ENCODE results near the gene KIAA0513.

The KIAA0513 gene

GRCh38 chr16:84985079-84986065, 42.2 kb upstream of the KIAA0513 start:
- no peak overlapping the region for H3K4me2 ChIP-seq (ENCODE audit: low read depth, low read length, poor library complexity, severe bottlenecking)
- no peaks in the 10 kb centered on the region for H3K9me2 ChIP-seq (replicated peaks; ENCODE audit: low read depth, low read length)
- no peak overlapping the region for H3K4me3 ChIP-seq (ENCODE audit: low read length, poor library complexity, severe bottlenecking)
- no peaks in the 10 kb centered on the region for H4K20me1 ChIP-seq (ENCODE audit: insufficient read depth, low read length, poor library complexity, severe bottlenecking)
- no peak overlapping the region for H2AFZ ChIP-seq (ENCODE audit: low read length)
- H3K27me3 ChIP-seq (ENCODE audit: insufficient read depth, low read length, poor library complexity, severe bottlenecking), result no peaks in the 10 kb centered on the region
- no peaks in the 10 kb centered on the region for H3F3A ChIP-seq (ENCODE audit: low read depth)
- H3K4me1 ChIP-seq (ENCODE audit: insufficient read depth, low read length, poor library complexity, severe bottlenecking), result no peaks in the 10 kb centered on the region
- H3K36me3 ChIP-seq (ENCODE audit: insufficient read depth, low read length), result peaks cover 77% of the 10 kb centered on the region; the same call in 1 of the 2 replicates
- TF ChIP-seq EZH2phosphoT487 (IDR thresholded peaks at IDR 0.05; ENCODE audit: borderline replicate concordance), result no peak
- no peak for TF ChIP-seq CTCF (conservative IDR thresholded peaks at IDR 0.05; ENCODE audit: low read length)
- H3K9ac ChIP-seq (ENCODE audit: low read depth, low read length, poor library complexity, severe bottlenecking), result no peak overlapping the region
- no peaks in the 10 kb centered on the region for H3K9me3 ChIP-seq (ENCODE audit: insufficient read depth, low read depth, low read length)
- no peaks in the 10 kb centered on the region for H3K79me2 ChIP-seq (ENCODE audit: insufficient read depth, low read length)

GRCh38 chr16:84986102-84986501, 41.5 kb upstream of the KIAA0513 start:
- H2AFZ ChIP-seq (ENCODE audit: low read length), result no peak overlapping the region
- H3K27me3 ChIP-seq (ENCODE audit: insufficient read depth, low read length, poor library complexity, severe bottlenecking), result no peaks in the 10 kb centered on the region
- H4K20me1 ChIP-seq (ENCODE audit: insufficient read depth, low read length, poor library complexity, severe bottlenecking), result no peaks in the 10 kb centered on the region
- H3K9me2 ChIP-seq (replicated peaks; ENCODE audit: low read depth, low read length), result no peaks in the 10 kb centered on the region
- H3K9ac ChIP-seq (ENCODE audit: low read depth, low read length, poor library complexity, severe bottlenecking), result no peak overlapping the region
- H3K4me2 ChIP-seq (ENCODE audit: low read depth, low read length, poor library complexity, severe bottlenecking), result no peak overlapping the region
- H3K79me2 ChIP-seq (ENCODE audit: insufficient read depth, low read length), result no peaks in the 10 kb centered on the region
- peaks cover 77% of the 10 kb centered on the region; the same call in 1 of the 2 replicates for H3K36me3 ChIP-seq (ENCODE audit: insufficient read depth, low read length)
- H3K4me1 ChIP-seq (ENCODE audit: insufficient read depth, low read length, poor library complexity, severe bottlenecking), result no peaks in the 10 kb centered on the region
- no peak for TF ChIP-seq CTCF (conservative IDR thresholded peaks at IDR 0.05; ENCODE audit: low read length)
- no peak for TF ChIP-seq EZH2phosphoT487 (IDR thresholded peaks at IDR 0.05; ENCODE audit: borderline replicate concordance)
- H3K4me3 ChIP-seq (ENCODE audit: low read length, poor library complexity, severe bottlenecking), result no peak overlapping the region
- no peaks in the 10 kb centered on the region for H3K9me3 ChIP-seq (ENCODE audit: insufficient read depth, low read depth, low read length)
- H3F3A ChIP-seq (ENCODE audit: low read depth), result no peaks in the 10 kb centered on the region

- no peaks in the 10 kb centered on the region for H3K9me2 ChIP-seq (replicated peaks; ENCODE audit: low read depth, low read length)
- peaks cover 69% of the 10 kb centered on the region; the same call in 1 of the 2 replicates for H3K36me3 ChIP-seq (ENCODE audit: insufficient read depth, low read length)
- no peak overlapping the region for H3K4me2 ChIP-seq (ENCODE audit: low read depth, low read length, poor library complexity, severe bottlenecking)
- no peak overlapping the region for H2AFZ ChIP-seq (ENCODE audit: low read length)
- no peaks in the 10 kb centered on the region for H3K27me3 ChIP-seq (ENCODE audit: insufficient read depth, low read length, poor library complexity, severe bottlenecking)
- no peak overlapping the region for H3K9ac ChIP-seq (ENCODE audit: low read depth, low read length, poor library complexity, severe bottlenecking)
- H3K4me3 ChIP-seq (ENCODE audit: low read length, poor library complexity, severe bottlenecking), result no peak overlapping the region
- H4K20me1 ChIP-seq (ENCODE audit: insufficient read depth, low read length, poor library complexity, severe bottlenecking), result no peaks in the 10 kb centered on the region
- no peaks in the 10 kb centered on the region for H3K9me3 ChIP-seq (ENCODE audit: insufficient read depth, low read depth, low read length)
- H3K4me1 ChIP-seq (ENCODE audit: insufficient read depth, low read length, poor library complexity, severe bottlenecking), result no peaks in the 10 kb centered on the region
- TF ChIP-seq EZH2phosphoT487 (IDR thresholded peaks at IDR 0.05; ENCODE audit: borderline replicate concordance) (no peak), CTCF (conservative IDR thresholded peaks at IDR 0.05; ENCODE audit: low read length) (no peak)
- no peaks in the 10 kb centered on the region for H3F3A ChIP-seq (ENCODE audit: low read depth)
- H3K79me2 ChIP-seq (ENCODE audit: insufficient read depth, low read length), result no peaks in the 10 kb centered on the region
These were observed 40.7 kb upstream of the KIAA0513 start for GRCh38 chr16:84986879-84987278.
